ENCODE results near the gene CORO6. TPM values are rescaled to one million over a fixed set of nuclear protein-coding genes. Genes with fewer than 3 reads are reported as not detected.
A peak's percentile ranks its signal among the peaks of the same experiment; 100 is the strongest.
"Not testable (repeated sequence)": the region's sequence is repeated elsewhere in the genome, so short reads cannot be mapped to it uniquely, and the experiment has no call there.

The CORO6 gene
- total RNA-seq (2014; rRNA removed; shearing (Covaris generic)) = 1.4 and 2.4 TPM in 2 replicates
- polyA plus RNA-seq (2015; cell fraction: cytosol; rRNA removed) = 0.23 and 0.73 TPM in 2 replicates
- 20.9 and 23.8 TPM in 2 replicates for polyA plus RNA-seq (2015; cell fraction: nucleus; rRNA removed)

DNA sequence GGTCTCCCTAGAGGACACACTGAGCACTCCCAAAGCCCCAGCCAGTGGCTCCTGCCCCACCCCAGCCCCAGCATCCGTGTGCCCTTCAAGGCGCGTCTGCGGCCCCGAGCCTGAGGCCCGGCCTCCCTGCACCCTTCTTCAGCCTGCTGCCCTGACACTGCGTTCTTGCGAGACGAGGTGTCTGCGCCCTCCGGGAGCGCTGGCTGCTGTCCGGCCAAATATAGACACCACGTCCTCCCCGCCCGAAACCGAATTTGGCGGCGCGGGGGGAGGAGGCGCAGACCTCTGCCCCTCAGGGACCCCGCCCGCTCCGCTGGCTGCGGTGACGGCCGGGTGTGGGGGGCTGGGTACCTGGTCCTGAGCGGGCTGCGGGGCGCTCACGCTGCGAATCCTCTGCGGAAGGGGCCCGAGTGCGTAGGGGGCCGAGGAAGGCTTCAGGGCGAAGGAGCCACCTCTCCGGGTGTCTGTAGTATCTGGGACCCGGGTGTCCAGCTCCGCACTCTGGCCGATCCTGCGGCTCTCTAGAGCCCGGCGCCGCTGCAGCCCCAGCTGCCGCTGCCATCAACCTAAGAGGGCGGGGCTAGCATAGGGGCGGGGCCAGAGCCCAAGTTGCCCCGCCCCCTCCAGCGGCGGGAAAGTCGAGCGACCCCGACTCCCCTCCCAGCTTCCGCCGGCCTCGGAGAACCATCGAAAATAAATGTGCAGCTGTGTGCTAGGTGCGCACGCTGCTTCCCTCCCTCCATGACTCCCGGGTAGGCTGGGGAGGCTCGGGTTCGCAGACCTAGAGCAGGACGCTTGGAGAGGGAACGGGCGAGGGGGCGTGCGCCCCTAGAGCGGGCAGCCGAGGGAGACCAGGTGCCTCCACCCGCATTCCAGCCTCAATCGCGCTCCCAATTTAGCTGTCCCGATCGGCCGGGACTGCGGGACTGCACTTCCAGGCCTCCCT, at the start of gene CORO6:
CORO6 (minus strand) TSS at position 576 of the 946 bp plus-strand sequence. CDS start 1,491 bp downstream, outside the sequence.
- no peak for DNase-seq (ENCODE audit: low read depth)

DNA sequence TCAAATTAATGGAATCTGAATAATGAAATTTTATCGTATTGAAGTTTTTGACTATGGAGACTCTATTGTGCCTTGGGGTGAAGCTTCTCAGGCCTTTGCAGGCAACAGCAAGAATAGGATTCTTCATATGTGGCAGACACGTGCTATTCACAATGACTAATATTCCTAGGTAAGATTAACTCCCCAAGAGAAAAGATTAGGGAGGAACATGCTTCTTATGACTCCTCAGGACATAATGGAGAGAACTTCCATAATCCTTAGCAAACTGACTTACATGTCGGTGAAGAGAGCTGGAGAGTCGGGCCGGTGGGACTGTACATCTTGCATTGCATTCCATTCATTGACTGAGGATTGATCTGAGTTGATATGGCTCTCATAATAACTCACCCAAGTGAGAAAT, 48.9 kb upstream of the CORO6 start:
- no peak for DNase-seq (ENCODE audit: low read depth)

DNA sequence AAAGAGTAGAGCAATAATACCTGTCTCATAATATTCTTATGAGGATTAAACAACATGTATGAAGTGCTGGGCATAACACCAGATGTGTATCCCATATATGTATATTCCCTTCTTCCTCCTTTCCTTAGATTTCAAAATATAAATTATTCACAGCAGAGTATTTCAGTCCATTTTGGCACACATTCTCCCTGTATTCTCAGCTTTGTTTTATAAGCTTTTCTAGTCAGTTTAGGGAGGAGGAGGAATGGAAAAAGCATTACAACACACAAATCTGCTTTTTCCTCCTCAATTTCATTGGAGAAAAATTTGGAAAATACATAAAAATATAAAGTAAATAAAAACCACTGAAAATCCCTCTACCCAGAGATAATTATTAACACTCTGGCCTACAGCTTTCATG, 46.6 kb upstream of the CORO6 start:
- DNase-seq (ENCODE audit: low read depth) = no peak

DNA sequence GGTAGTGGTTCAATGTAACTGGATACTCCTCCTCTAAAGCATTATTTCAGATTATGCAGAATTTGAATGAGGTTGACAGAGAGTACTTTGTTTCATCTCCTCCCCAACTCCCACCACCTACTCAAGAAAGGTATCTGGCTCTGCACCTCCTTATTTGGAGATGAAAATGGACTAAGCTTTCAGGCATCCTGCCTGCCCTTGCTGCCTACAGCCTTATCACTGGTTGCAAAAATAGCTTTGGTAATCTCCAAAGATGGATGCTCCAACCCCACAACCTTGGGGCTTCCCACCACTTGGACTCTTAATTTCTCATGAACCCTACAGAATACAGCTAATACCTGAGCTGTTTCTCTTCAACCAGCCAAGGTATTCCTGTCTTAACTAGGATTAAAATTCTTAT, 45.3 kb upstream of the CORO6 start:
- no peak for DNase-seq (ENCODE audit: low read depth)

DNA sequence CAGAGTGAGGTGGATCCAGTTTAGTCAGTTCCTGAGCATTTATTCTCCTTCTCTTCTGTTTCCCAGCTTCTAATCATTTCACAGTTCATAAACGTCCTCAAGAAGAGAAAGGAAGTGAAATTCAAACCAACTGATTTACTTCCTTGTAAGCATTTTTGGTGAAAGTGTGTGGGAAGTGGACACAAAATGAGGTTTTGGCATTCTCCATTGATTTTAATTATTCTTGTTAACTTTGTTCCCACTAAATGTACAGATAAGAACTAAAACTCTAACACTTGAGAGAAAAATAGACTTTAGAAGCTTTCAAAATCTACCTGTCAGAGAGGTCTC, 42.7 kb upstream of the CORO6 start:
- DNase-seq (ENCODE audit: low read depth) = no peak

DNA sequence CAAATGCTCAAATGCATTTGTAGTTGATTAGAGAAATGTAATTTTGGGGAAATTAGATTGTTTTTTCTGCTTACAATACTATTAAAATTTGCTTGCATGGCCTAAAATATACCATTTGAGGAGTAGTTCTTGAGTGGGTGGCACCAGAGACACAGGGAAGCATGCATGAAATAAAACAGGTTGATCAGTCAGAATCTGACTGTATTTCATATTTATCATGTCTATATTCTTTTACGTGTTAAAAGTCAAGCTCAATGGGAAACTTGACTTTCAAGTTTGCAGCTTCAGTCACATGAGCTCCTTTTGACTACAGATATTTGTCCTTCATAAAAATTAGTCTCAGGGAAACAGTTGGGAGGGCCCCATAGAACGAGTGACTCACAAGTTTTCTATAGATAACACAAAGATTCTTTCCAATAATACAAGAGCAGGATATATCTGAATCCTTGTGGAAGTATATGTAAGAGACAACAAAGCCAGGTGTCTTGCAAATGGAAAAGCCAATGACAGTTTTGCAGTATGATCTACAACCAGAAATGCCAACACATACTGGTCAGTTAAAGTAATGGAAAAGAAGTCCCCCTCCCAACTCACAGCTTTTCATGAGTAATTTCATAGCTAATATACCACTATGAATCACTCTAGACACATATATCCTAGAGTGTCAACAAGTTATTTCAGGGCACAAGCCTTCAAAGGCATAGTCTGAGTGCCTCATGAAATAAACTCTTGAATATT, 42.2 kb upstream of the CORO6 start:
- DNase-seq (ENCODE audit: low read depth) = peak; percentile 86

DNA sequence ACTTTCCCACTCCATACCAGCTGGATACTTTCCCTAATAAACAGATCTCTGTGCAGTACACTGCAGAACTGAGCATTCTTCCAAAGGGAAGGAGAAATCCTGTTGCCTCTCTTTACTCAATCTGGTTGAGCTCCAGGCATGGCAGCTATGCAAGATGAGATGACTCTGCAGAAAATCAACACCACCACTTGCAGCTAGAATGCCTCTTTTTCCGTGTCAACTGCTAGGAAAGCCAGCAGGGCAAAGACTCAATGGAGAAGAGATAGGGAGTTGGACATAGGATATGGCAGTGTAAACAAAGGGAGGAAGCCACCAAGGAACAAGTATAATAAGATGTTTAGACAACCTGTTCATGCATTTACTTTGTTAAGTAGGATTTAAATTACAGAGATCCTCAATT, 40.4 kb upstream of the CORO6 start:
- DNase-seq (ENCODE audit: low read depth) = no peak

DNA sequence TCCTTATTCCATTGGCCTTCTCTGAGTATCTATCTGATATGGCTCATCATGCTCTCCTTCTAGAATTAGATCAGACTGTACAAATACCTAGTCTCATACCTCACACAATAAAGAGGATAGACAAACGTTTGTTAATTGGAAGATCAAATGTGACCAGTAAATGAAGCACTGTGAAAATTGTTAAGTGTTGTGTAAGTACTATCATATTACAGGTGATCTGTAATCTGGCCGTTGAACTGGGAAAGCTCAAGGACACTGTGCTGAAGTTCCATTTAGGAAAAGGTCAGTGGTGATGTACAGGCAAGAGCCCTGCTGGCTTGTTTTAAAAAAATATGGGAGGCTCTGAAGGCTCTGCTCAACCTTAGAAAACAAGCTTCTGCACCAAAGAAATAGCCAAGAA, 38.5 kb upstream of the CORO6 start:
- no peak for DNase-seq (ENCODE audit: low read depth)

DNA sequence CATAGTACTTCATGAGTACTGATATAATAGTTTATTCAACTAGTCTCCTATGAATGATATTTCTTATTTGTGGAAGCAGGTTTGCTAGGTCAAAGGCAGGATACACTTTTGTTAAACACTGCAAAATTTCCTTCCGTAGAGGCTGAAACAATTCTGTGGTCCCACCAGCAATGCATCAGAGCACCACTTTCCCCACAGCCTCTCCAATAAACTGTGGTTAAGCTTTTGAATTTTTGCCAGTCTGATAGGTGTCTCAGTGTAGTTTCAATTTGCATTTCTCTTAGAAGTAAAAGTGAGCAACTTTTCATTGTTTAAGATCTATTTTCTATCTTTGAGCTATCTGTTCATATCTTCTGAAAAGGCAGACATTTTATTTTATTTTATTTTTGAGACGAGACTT, 36.4 kb upstream of the CORO6 start:
- no peak for DNase-seq (ENCODE audit: low read depth)

DNA sequence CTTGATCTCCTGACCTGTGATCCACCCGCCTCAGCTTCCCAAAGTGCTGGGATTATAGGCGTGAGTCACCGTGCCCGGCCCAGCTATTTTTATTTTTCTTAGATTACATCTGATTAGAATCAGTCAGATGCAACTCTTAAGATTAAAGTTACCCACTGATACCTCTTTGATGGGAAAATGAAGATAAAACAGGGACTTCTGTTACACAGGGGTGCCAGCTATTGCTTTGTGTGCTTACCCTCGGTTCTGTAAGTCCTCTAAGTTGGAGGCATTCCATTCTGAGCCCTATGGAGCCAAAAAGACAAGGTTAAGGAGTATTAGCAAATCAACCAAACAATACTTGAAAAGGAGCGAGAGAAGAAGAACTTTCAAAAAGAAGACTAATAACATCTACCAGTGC, 32.6 kb upstream of the CORO6 start:
- DNase-seq (ENCODE audit: low read depth) = no peak

DNA sequence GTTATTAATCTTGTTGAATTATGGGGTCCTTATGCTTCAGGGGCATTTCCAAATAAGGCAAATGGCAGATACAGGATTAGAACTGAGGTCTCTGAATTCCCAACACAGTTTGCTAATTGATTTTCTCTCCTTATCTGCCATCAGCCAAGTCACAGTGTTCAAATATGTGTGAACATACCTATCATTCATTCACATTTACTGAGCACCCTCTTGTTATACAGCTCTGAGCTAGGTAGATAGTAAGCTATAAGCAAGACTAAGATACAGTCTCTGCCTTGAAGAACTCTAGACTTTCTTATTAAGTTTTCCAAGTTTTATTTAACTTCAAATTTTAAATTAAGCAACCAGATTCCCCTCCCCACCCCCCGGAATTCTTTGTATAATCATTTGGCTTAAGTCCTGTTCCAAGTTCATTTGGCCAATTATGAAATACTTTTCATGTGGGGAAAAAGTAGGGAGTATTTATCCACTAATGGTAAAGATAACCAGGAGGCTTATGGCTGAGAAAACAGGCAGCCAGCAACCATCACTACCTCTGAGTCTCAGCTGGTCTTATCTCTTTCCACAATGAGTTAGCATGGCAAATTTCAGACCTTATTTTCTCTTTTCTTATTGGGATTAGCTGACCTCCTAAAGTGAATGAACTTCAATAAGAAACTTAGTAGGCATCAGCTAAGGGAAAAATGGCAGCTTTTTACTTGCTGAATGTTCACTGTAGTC, 31.4 kb upstream of the CORO6 start:
- DNase-seq (ENCODE audit: low read depth) = no peak

DNA sequence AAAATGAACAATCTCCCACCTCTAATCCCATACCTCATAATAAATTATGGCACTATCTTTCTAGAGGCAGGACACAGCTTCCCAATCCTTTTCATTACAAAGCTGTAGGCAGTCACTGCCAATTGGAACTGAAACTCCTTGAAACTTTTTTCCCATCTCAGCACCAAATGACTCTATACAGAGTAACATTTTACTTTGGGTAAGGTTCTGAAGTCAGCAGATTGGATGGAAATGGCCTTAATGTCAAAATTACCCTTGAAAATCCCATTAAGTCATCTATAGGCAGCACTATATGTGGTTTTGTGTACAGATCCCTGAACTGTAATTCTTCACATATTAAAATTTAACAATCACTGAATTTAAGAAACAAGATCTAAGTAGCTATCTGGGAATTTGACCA, 30.3 kb upstream of the CORO6 start:
- no peak for DNase-seq (ENCODE audit: low read depth)

DNA sequence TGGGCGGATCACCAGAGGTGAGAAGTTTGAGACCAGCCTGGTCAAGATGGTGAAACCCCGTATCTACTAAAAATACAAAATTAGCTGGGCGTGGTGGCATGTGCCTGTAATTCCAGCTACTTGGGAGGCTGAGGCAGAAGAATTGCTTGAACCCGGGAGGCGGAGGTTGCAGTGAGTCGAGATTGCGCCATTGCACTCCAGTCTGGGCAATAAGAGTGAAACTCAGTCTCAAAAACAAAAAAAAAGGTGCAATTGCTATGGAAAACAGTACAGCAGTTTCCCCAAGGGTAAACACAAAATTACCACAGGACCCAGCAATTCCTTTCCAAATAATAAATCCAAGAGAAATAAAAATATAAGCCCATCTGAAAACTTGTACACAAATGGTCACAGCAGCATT, 29.2 kb upstream of the CORO6 start:
- DNase-seq (ENCODE audit: low read depth) = not testable (repeated sequence)

DNA sequence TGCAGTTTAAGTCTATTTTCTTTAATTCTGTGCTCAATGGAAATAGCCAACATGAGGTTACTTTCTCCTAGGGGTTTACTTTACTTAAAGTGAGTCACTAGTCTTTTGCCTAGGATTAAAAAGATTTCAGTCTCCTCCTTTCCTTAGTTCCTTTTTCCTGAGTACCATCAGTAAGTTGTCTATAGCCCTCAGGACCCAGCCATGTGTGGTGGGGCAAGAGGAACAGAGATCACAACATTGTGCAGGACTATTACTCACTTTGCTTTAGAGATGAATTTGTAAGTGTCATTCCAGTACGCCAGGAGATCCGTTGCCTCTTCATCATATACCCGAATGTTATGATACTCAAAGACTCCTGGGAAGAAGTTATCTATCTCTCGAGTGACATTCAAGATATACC, 27.7 kb upstream of the CORO6 start:
- no peak for DNase-seq (ENCODE audit: low read depth)

DNA sequence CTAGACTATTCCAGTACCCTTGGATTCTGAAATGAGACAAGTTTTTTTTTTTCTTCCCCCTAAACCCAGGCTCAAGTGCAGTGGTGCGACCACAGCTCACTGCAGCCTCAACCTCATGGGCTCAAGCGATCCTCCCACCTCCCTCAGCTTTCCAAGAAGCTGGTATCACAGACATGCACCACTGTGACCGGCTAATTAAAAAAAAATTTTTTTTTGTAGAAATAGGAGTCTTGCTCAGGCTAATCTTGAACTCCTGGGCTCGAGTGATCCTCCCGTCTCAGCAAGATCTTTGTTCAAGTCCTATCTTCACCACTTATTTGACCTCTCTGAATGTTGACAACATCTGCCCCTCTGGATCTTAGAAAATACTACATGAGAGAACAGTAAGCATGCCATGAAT, 26.6 kb upstream of the CORO6 start:
- DNase-seq (ENCODE audit: low read depth) = no peak

DNA sequence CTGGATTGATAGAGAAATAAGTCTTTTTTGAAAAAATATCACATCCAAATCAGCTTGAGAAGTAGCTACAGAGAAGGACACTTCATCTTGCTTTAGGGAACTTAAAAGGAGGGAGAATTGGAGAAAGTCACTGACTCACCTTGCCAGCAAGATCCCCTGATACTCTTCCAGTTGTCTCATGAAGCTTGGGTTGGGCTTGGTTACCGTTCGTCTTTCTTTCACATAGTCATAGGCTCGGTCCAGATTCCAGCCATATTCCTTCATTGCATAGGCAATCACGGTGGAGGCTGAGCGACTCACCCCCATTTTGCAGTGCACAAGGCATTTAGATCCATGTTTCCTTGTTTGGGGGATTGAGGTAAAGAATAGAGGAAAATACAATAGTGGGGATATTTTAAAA, 25.3 kb upstream of the CORO6 start:
- DNase-seq (ENCODE audit: low read depth) = no peak

DNA sequence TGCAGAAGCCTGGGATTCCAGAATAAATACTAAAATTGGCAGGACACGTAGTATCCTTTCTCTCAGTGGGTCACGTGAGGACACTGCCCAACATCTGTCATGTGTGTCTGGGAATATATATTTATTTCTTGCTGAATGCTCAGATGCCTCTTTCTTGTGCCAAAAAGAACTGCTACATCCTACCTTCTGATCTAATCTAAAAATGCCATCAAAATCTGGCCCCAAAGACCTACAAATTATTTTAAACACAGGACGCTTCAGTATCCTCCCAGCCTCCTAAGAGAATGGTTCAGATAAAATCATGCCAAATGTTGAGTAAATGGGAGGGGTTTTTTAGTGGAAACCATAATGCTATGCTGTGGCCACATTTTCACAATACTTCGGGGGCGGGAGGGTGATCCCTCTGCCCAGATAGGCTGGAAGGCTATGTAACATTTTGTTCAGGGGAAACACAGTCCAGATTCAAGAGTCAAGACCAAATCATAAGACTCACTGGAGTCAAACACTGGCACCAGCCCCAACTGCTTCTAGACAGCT, 22.9 kb upstream of the CORO6 start:
- DNase-seq (ENCODE audit: low read depth) = no peak

DNA sequence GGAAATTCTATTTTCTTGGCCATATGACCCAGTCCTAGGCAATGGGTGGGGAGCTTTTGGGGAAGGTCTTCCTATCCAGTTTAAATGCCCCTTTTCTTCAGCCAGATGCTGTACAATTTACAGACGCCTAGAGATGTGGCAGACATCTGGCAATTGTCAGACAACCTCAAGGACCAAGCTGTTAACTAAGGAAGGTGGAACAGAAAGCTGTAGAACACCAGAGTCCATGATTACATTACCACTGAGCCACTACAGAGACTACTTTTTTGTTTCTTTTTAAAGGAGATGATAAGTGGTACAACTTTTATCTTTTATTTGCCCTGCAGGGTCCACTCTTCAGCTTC, 21.1 kb upstream of the CORO6 start:
- DNase-seq (ENCODE audit: low read depth) = no peak

DNA sequence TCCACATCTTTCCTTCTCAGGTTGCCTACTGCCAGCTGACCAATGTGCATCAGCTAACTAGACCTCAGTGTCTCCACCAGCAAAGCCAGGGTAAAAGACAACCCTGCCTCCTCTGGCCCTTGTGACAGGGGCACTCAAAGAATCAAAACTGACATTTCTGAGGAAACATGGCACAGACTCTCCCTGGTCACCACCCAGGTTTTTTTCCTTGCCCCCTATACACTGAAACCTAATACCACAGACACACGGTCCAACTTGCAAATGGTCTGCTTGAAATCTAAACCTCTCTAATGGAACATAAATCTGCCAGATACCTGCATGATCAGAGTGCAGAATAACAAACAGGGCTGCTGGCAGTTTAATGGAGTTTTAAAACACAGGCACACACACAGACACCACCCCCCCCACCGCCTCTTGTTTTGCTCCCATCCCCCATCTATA, 19.5 kb upstream of the CORO6 start:
- DNase-seq (ENCODE audit: low read depth) = no peak

DNA sequence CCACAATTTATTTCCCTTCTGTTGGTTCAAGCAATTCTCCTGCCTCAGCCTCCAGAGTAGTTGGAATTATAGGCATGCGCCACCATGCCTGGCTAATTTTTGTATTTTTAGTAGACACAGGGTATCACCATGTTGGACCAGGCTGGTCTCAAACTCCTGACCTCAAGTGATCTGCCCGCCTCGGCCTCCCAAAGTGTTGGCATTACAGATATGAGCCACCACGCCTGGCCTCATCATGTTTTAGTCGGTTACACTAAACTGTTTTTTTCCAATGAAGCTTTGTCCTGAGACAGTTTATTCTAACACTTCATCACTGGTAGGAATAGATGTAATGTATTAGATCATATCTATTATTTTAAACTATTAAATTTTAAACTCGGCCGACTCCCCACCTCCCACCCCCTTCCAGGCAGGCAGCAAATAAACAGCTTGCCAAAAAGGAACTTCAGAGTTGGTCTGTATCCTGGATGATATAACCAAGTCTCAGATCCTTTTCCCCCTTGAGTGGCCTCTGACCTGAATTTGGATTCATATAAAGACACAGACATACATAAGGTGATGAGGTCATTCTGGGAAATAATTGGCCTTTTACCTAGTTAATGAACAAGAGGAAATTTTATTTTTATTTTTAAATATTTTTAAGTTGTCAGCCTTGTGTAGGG, 18.4 kb upstream of the CORO6 start:
- no peak for DNase-seq (ENCODE audit: low read depth)

DNA sequence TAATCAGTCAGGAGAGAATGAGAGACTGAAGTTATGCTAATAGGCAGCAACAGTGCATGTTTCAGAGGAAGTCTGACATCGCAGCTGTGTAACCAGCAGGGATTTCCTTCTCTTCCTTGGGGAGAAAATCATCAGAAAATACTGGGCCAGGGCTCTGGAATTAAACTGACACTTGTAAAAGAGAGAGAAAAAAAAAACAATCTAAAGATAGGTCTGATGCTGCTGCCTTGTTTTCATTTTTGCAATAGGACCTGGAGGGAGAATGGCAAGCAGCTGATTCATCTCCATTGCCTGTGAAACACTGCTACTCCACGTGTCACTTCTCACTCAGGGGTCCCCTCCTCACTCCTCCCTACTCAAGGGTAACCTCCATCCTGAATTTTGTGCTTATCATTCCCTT, 17.7 kb upstream of the CORO6 start:
- DNase-seq (ENCODE audit: low read depth) = peak; percentile 51

Data from HT1080 (cell line).